HepG2 (cell line): ENCODE data around the gene PRXL2A. TPM values are rescaled to one million over a fixed set of nuclear protein-coding genes. Genes with fewer than 3 reads are reported as not detected.
A peak's percentile ranks its signal among the peaks of the same experiment; 100 is the strongest.

ENCODE experiments used
- ADNP ChIP-seq: sonication (generic); formaldehyde crosslinking; IDR thresholded peaks from 2 replicates; pipeline ENCODE4 v1.4.0; 2020; ENCODE audit warnings: missing genetic modification reagents
- ATF6 ChIP-seq: sonication (generic); formaldehyde crosslinking; conservative IDR thresholded peaks from 2 replicates; pipeline ENCODE4 v1.4.0; 2020; ENCODE audit warnings: missing genetic modification reagents
- EED ChIP-seq: sonication (generic); formaldehyde crosslinking; IDR thresholded peaks from 2 replicates; pipeline ENCODE4 v1.5.0; 2020; ENCODE audit warnings: mild to moderate bottlenecking, missing genetic modification reagents
- FOSL1 ChIP-seq: sonication (generic); formaldehyde crosslinking; IDR thresholded peaks from 2 replicates; pipeline ENCODE4 v1.9.0; 2021; ENCODE audit warnings: missing genetic modification reagents, borderline replicate concordance
- FOXJ3 ChIP-seq: sonication (generic); formaldehyde crosslinking; IDR thresholded peaks from 2 replicates; pipeline ENCODE4 v1.4.0; 2020; ENCODE audit warnings: missing genetic modification reagents, mild to moderate bottlenecking, borderline replicate concordance
- GATAD2A ChIP-seq: IDR thresholded peaks from 2 replicates; pipeline ENCODE4 v1.6.1; 2016
- GFI1 ChIP-seq: sonication (generic); formaldehyde crosslinking; IDR thresholded peaks from 2 replicates; pipeline ENCODE4 v1.5.0; 2020; ENCODE audit warnings: missing genetic modification reagents, mild to moderate bottlenecking, borderline replicate concordance
- HOXA9 ChIP-seq: sonication (generic); formaldehyde crosslinking; IDR thresholded peaks from 2 replicates; pipeline ENCODE4 v1.8.1; 2022; ENCODE audit warnings: missing genetic modification reagents, mild to moderate bottlenecking, moderate library complexity, borderline replicate concordance
- MAFK ChIP-seq, 2 experiments: IDR thresholded peaks in 1 of 2; conservative IDR thresholded peaks in 1 of 2; 2 replicates each; pipeline ENCODE4 v1.6.1; 2011; ENCODE audit warnings: improper control_type of control experiment in 2 of 2, low read length in 2 of 2
- NFYB ChIP-seq: sonication (generic); formaldehyde crosslinking; IDR thresholded peaks from 2 replicates; pipeline ENCODE4 v1.4.0; 2020; ENCODE audit warnings: missing genetic modification reagents
- RFX1 ChIP-seq: fragments of 450-650 bp; IDR thresholded peaks from 2 replicates; pipeline ENCODE4 v1.6.1; 2017
- SNRNP70 ChIP-seq: fragments of 200-400 bp; formaldehyde crosslinking; IDR thresholded peaks from 2 replicates; pipeline ENCODE4 v1.6.1; 2017; ENCODE audit warnings: mild to moderate bottlenecking, low read depth, low read length, moderate library complexity
- SPEN ChIP-seq: sonication (generic); formaldehyde crosslinking; IDR thresholded peaks from 2 replicates; pipeline ENCODE4 v1.5.1; 2020; ENCODE audit warnings: low read depth, mild to moderate bottlenecking, missing genetic modification reagents
- SRSF1 ChIP-seq: fragments of 200-400 bp; formaldehyde crosslinking; optimal IDR thresholded peaks from 2 replicates; pipeline ENCODE3; 2017; ENCODE audit warnings: mild to moderate bottlenecking, low read depth, low read length, moderate library complexity
- TCF7L2 ChIP-seq: IDR thresholded peaks from 2 replicates; pipeline ENCODE4 v1.6.1; 2011; ENCODE audit warnings: mild to moderate bottlenecking, low read depth, low read length, moderate library complexity
- ZBTB43 ChIP-seq: sonication (generic); formaldehyde crosslinking; conservative IDR thresholded peaks from 2 replicates; pipeline ENCODE4 v1.4.0; 2020; ENCODE audit warnings: missing genetic modification reagents
- ZEB1 ChIP-seq: IDR thresholded peaks from 2 replicates; pipeline ENCODE4 v1.6.1; 2012; ENCODE audit warnings: mild to moderate bottlenecking, low read depth, inconsistent platforms; ENCODE audit not compliant: insufficient replicate concordance
- ZNF33B ChIP-seq: sonication (generic); formaldehyde crosslinking; IDR thresholded peaks from 2 replicates; pipeline ENCODE4 v1.5.1; 2020; ENCODE audit warnings: mild to moderate bottlenecking, missing genetic modification reagents
- ZNF501 ChIP-seq: sonication (generic); formaldehyde crosslinking; IDR thresholded peaks from 2 replicates; pipeline ENCODE4 v1.5.1; 2020; ENCODE audit warnings: mild to moderate bottlenecking, moderate library complexity, missing genetic modification reagents
- ZNF503 ChIP-seq: sonication (generic); formaldehyde crosslinking; IDR thresholded peaks from 2 replicates; pipeline ENCODE4 v1.4.0; 2020; ENCODE audit warnings: missing genetic modification reagents
- ZNF891 ChIP-seq: sonication (generic); formaldehyde crosslinking; IDR thresholded peaks from 2 replicates; pipeline ENCODE4 v1.5.0; 2020; ENCODE audit warnings: mild to moderate bottlenecking, missing genetic modification reagents
- polyA plus RNA-seq, 8 experiments: library from polyadenylated mRNA; depleted of rRNA in 3 of 8; stranded (reverse) in 7 of 8; unstranded in 1 of 8; fragments of >200 nt; fragmentation: Illumina TruSeq in 4 of 8; extraction: Trizol in 4 of 8; gene quantifications; 2 replicates each; pipeline versions ENCODE4 v1.2.1 to v1.2.3, GENCODE V29; 2011 to 2016; ENCODE audit warnings: low read depth in 4 of 8, missing spikeins in 1 of 8, mixed read lengths in 1 of 8; ENCODE audit not compliant: insufficient read depth in 1 of 8
- total RNA-seq, 5 experiments: library from RNA; depleted of rRNA; stranded (reverse); fragments of >200 nt; fragmentation: Illumina TruSeq; extraction: Trizol; gene quantifications; 2 replicates each; pipeline ENCODE4 v1.2.3, GENCODE V29; 2016; ENCODE audit warnings: low read depth in 1 of 5
- TF ChIP-seq, protein P1 (sequence below): sonication (generic); formaldehyde crosslinking; IDR thresholded peaks from 2 replicates; pipeline ENCODE4 v1.5.1; 2020; ENCODE audit warnings: mild to moderate bottlenecking, moderate library complexity, missing genetic modification reagents
- TF ChIP-seq, protein P2 (sequence below): IDR thresholded peaks from 2 replicates; pipeline ENCODE4 v1.6.1; 2016

The PRXL2A gene
- total and polyA plus RNA-seq, 2 of the 13 experiments (the other 11 are each of a cell fraction or from before 2014, with no cell fraction given): 43.9 to 79.9 TPM

DNA sequence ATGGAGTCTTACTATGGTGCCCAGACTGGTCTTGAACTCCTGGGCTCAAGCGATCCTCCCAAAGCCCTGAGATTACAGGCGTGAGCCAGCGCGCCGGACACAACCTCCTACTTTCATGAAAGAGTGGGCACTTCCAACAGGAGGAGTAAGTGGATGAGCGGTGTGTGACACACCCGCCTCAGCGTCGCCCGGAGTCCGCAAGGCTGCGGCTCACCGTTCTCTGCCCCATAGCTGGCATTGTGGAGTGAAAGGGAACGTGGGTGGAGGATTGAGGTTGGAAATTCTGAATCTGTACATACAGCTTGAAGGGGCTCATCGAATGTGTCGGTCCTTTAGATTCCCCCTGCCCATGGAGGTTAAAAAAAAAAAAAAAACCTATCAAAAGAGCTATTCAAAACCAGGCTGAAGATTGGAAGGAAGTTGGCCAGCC, 524 bp upstream of the PRXL2A start (continued):
- TF ChIP-seq ZNF503 (no peak), ZNF501 (CRISPR knock-in tag) (peak; percentile 4; the same call in 1 of the 2 replicates), SPEN (CRISPR knock-in tag) (no peak; the same call in 1 of the 2 replicates), GFI1 (CRISPR knock-in tag) (peak; percentile 63; the same call in 1 of the 2 replicates), EED (CRISPR knock-in tag) (no peak), SRSF1 (peak; percentile 36), FOXJ3 (no peak), GATAD2A (CRISPR knock-in tag) (peak; percentile 33; the same call in 1 of the 2 replicates), ZEB1 (peak; percentile 32), HOXA9 (CRISPR knock-in tag) (no peak), ZNF891 (CRISPR knock-in tag) (no peak), ZNF33B (no peak; the same call in 1 of the 2 replicates), ZBTB43 (CRISPR knock-in tag) (peak; percentile 38; the same call in 1 of the 2 replicates), ATF6 (0 out of 2 replicates have a peak, but pooled peaks have one; percentile 43), RFX1 (no peak), TCF7L2 (no peak), FOSL1 (CRISPR knock-in tag) (no peak), MAFK (conservative IDR thresholded peaks at IDR 0.05 in 1 of 2, IDR thresholded peaks at IDR 0.05 in 1 of 2; ENCODE audit: low read length in 2 of 2) (no peak), ADNP (CRISPR knock-in tag) (no peak), NFYB (CRISPR knock-in tag) (no peak), SNRNP70 (no peak)
- TF ChIP-seq, protein P1, sequence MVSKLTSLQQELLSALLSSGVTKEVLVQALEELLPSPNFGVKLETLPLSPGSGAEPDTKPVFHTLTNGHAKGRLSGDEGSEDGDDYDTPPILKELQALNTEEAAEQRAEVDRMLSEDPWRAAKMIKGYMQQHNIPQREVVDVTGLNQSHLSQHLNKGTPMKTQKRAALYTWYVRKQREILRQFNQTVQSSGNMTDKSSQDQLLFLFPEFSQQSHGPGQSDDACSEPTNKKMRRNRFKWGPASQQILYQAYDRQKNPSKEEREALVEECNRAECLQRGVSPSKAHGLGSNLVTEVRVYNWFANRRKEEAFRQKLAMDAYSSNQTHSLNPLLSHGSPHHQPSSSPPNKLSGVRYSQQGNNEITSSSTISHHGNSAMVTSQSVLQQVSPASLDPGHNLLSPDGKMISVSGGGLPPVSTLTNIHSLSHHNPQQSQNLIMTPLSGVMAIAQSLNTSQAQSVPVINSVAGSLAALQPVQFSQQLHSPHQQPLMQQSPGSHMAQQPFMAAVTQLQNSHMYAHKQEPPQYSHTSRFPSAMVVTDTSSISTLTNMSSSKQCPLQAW (CRISPR knock-in tag): 0 out of 2 replicates have a peak, but pooled peaks have one; percentile 6
- TF ChIP-seq, protein P2, sequence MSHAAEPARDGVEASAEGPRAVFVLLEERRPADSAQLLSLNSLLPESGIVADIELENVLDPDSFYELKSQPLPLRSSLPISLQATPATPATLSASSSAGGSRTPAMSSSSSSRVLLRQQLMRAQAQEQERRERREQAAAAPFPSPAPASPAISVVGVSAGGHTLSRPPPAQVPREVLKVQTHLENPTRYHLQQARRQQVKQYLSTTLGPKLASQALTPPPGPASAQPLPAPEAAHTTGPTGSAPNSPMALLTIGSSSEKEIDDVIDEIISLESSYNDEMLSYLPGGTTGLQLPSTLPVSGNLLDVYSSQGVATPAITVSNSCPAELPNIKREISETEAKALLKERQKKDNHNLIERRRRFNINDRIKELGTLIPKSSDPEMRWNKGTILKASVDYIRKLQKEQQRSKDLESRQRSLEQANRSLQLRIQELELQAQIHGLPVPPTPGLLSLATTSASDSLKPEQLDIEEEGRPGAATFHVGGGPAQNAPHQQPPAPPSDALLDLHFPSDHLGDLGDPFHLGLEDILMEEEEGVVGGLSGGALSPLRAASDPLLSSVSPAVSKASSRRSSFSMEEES: no peak
